Esophagus squamous epithelium (tissue), 4 donors: ENCODE results near the gene PUS1.

Source experiments
- POLR2A ChIP-seq, 4 donors: fragments of 450-650 bp; IDR thresholded peaks; one replicate each; pipeline ENCODE4 v1.6.1; 2017; ENCODE audit warnings: antibody characterized with exemption in 4 of 4, mild to moderate bottlenecking in 4 of 4, moderate library complexity in 3 of 4
- TF ChIP-seq, protein P1 (sequence below), 6 experiments: fragments of 450-650 bp in 4 of 6; fragments of 200-600 bp in 2 of 6; sonication (generic) in 2 of 6; IDR thresholded peaks; one replicate each; pipeline ENCODE4 v1.5.1; 2016 to 2019; ENCODE audit warnings: antibody characterized with exemption in 6 of 6, mild to moderate bottlenecking in 4 of 6, moderate library complexity in 4 of 6

DNA sequence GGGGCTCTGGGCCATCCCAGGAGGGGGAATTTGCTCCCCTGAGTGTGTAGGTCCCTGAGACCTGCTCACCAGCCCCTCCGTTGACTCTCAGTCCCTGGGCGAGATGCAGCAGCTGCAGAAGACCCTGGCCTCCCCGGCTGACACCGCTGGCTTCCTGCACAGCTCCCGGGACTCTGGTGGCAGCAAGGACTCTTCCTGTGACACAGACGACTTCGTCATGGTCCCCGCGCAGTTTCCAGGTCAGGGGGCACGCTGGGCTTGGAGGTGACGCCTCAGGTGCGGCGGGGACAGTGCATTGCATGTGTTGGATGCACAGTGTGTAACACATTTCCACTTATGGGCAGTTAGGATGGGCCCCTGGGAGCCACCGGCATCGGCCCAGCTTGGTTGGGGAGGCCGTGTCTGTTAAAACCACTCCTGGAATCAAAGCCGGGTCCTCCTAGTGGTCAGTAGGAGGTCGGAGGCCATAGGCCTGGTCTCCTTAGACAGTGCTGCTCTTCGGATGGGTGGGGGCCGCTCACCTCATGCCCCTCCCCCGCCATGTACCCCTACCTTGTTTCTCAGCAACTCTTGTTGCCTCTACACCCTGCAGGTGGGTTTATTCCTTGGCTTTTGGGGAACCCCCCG is 17.1 kb upstream of the PUS1 start:
- TF ChIP-seq, protein P1, sequence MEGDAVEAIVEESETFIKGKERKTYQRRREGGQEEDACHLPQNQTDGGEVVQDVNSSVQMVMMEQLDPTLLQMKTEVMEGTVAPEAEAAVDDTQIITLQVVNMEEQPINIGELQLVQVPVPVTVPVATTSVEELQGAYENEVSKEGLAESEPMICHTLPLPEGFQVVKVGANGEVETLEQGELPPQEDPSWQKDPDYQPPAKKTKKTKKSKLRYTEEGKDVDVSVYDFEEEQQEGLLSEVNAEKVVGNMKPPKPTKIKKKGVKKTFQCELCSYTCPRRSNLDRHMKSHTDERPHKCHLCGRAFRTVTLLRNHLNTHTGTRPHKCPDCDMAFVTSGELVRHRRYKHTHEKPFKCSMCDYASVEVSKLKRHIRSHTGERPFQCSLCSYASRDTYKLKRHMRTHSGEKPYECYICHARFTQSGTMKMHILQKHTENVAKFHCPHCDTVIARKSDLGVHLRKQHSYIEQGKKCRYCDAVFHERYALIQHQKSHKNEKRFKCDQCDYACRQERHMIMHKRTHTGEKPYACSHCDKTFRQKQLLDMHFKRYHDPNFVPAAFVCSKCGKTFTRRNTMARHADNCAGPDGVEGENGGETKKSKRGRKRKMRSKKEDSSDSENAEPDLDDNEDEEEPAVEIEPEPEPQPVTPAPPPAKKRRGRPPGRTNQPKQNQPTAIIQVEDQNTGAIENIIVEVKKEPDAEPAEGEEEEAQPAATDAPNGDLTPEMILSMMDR (IDR thresholded peaks at IDR 0.05): no peak
- no peak for TF ChIP-seq POLR2A (IDR thresholded peaks at IDR 0.05)
